Cardiac muscle cell (in vitro differentiated cells and primary cell): ENCODE data around the gene GSTA4. TPM values are rescaled to one million over a fixed set of nuclear protein-coding genes. Genes with fewer than 3 reads are reported as not detected.
A peak's percentile ranks its signal among the peaks of the same experiment; 100 is the strongest.
"Not testable (repeated sequence)": the region's sequence is repeated elsewhere in the genome, so short reads cannot be mapped to it uniquely, and the experiment has no call there.

ENCODE experiments used
- DNase-seq, 2 donors: peaks; one replicate each; pipeline versions ENCODE4 v3.0.0 to v3.0.0-alpha.2; 2010 to 2017; ENCODE audit warnings: low read depth in 1 of 2, low spot score in 1 of 2
- H3K27ac ChIP-seq: fragments of 200-600 bp; sonication (generic); 2 replicates; pipeline ENCODE4 v1.5.1; 2016
- H3K27me3 ChIP-seq: fragments of 200-600 bp; sonication (generic); 2 replicates; pipeline ENCODE4 v1.6.0; 2016; ENCODE audit warnings: control low read depth
- H3K36me3 ChIP-seq: fragments of 200-600 bp; sonication (generic); 2 replicates; pipeline ENCODE4 v1.5.1; 2016; ENCODE audit warnings: control low read depth
- H3K4me1 ChIP-seq: fragments of 200-600 bp; sonication (generic); 2 replicates; pipeline ENCODE4 v1.8.1; 2017; ENCODE audit warnings: low read depth, mild to moderate bottlenecking, mixed run types
- H3K4me3 ChIP-seq: fragments of 200-600 bp; sonication (generic); 2 replicates; pipeline ENCODE4 v1.5.1; 2016; ENCODE audit warnings: mild to moderate bottlenecking
- H3K9me3 ChIP-seq: fragments of 200-600 bp; sonication (generic); 2 replicates; pipeline ENCODE4 v1.5.1; 2017; ENCODE audit warnings: low read depth, mild to moderate bottlenecking, control low read depth
- CTCF ChIP-seq: IDR thresholded peaks from 2 replicates; pipeline ENCODE4 v1.5.1; 2012; ENCODE audit warnings: low read depth, mild to moderate bottlenecking, low read length
- polyA plus RNA-seq: library from polyadenylated mRNA; unstranded; fragments of >200 nt; fragmentation: Nextera tagmentation; extraction: Ambion mirVana; gene quantifications from 2 replicates; pipeline ENCODE4 v1.2.1, GENCODE V29; 2016
- total RNA-seq: library from RNA; depleted of rRNA; stranded (reverse); fragments of >200 nt; gene quantifications from 2 replicates; pipeline ENCODE4 v1.2.3, GENCODE V29; 2016

The GSTA4 gene
- total RNA-seq, result 50.1 and 64.5 TPM in 2 replicates
- 91.1 and 170 TPM in 2 replicates for polyA plus RNA-seq

GRCh38 chr6:52995089-52995912, at the start of gene GSTA4:
TSS of gene GSTA4 (minus strand) at chr6:52995284. CDS start at chr6:52994243, 1,041 bp downstream.
- peak; percentile 86 for TF ChIP-seq CTCF
- H3K4me1 ChIP-seq, H3K9me3 ChIP-seq, H3K27me3 ChIP-seq, H3K36me3 ChIP-seq: not testable (repeated sequence)
- peak; percentile 98 to 99 for DNase-seq
- Histone ChIP-seq H3K27ac (peak within 1 kb of the TSS; percentile 99), H3K4me3 (peak within 1 kb of the TSS; percentile 72)

GRCh38 chr6:53044572-53044971, 49.5 kb upstream of the GSTA4 start:
- Histone ChIP-seq H3K4me1 (peaks cover 29% of the 10 kb centered on the region), H3K9me3 (no peaks in the 10 kb centered on the region), H3K27ac (peak overlapping the region; percentile 66), H3K4me3 (no peak overlapping the region), H3K36me3 (peaks cover 12% of the 10 kb centered on the region), H3K27me3 (no peaks in the 10 kb centered on the region)
- TF ChIP-seq CTCF, result no peak
- DNase-seq, result no peak

- Histone ChIP-seq H3K9me3 (no peaks in the 10 kb centered on the region), H3K4me1 (peaks cover 24% of the 10 kb centered on the region), H3K27me3 (no peaks in the 10 kb centered on the region), H3K4me3 (no peak overlapping the region), H3K27ac (peak overlapping the region; percentile 66), H3K36me3 (peaks cover 12% of the 10 kb centered on the region)
- no peak for TF ChIP-seq CTCF
- peak; percentile 56 to 65 for DNase-seq
These were observed 49.0 kb upstream of the GSTA4 start for GRCh38 chr6:53044071-53044470.

- H3K4me1 ChIP-seq, result peaks cover 23% of the 10 kb centered on the region
- H3K27me3 ChIP-seq, result no peaks in the 10 kb centered on the region
- H3K4me3 ChIP-seq, result no peak overlapping the region
- peak in 1 of 2 donors; percentile 56 for DNase-seq
- H3K27ac ChIP-seq, result peak overlapping the region; percentile 66
- H3K36me3 ChIP-seq, result peaks cover 12% of the 10 kb centered on the region
- no peaks in the 10 kb centered on the region for H3K9me3 ChIP-seq
- TF ChIP-seq CTCF, result no peak
These were observed 48.5 kb upstream of the GSTA4 start for GRCh38 chr6:53043581-53043980.

- Histone ChIP-seq H3K4me1 (peaks cover 23% of the 10 kb centered on the region), H3K9me3 (no peaks in the 10 kb centered on the region), H3K27me3 (no peaks in the 10 kb centered on the region), H3K4me3 (no peak overlapping the region), H3K27ac (peak overlapping the region; percentile 75), H3K36me3 (peaks cover 12% of the 10 kb centered on the region)
- DNase-seq, result peak in 1 of 2 donors; percentile 83
- TF ChIP-seq CTCF, result no peak
These were observed 47.0 kb upstream of the GSTA4 start for GRCh38 chr6:53042112-53042511.
